GM19467 (cell line): Measurements from ENCODE around the gene ELF5.

ENCODE experiments used
- ATAC-seq: cut with Tn5 transposase; IDR thresholded peaks from one replicate; pipeline ENCODE4 v1.9.1; 2021; ENCODE audit warnings: mild to moderate bottlenecking, moderate library complexity; ENCODE audit not compliant: unreplicated experiment

The ELF5 gene

GRCh38 chr11:34523053-34523452 is 9.5 kb upstream of the ELF5 start:
- no peak for ATAC-seq

GRCh38 chr11:34522188-34522587 is 8.6 kb upstream of the ELF5 start:
- no peak for ATAC-seq

GRCh38 chr11:34521265-34521664 is 7.7 kb upstream of the ELF5 start:
- ATAC-seq = no peak

GRCh38 chr11:34519595-34520235 is 6.1 kb upstream of the ELF5 start:
- no peak for ATAC-seq

- no peak for ATAC-seq
Measured at GRCh38 chr11:34516247-34517040, 2.9 kb upstream of the ELF5 start.

GRCh38 chr11:34514597-34514996 is 1.0 kb upstream of the ELF5 start:
- no peak for ATAC-seq

- ATAC-seq = peak; percentile 86
Measured at GRCh38 chr11:34512840-34513681, 533 bp downstream of the ELF5 start.

GRCh38 chr11:34510673-34511072 is 2.9 kb downstream of the ELF5 start:
- ATAC-seq = no peak

- no peak for ATAC-seq
Measured at GRCh38 chr11:34510218-34510617, 3.4 kb downstream of the ELF5 start.

GRCh38 chr11:34509336-34509876 is 4.2 kb downstream of the ELF5 start:
- ATAC-seq = no peak

- no peak for ATAC-seq
Measured at GRCh38 chr11:34508524-34508923, 5.1 kb downstream of the ELF5 start.

- ATAC-seq = no peak
Measured at GRCh38 chr11:34507610-34508009, 6.0 kb downstream of the ELF5 start.

- ATAC-seq = no peak
Measured at GRCh38 chr11:34507156-34507555, 6.4 kb downstream of the ELF5 start.

- ATAC-seq = no peak
Measured at GRCh38 chr11:34505874-34506273, 7.7 kb downstream of the ELF5 start.

- no peak for ATAC-seq
Measured at GRCh38 chr11:34502949-34503348, 10.6 kb downstream of the ELF5 start.

- ATAC-seq = no peak
Measured at GRCh38 chr11:34501949-34502348, 11.6 kb downstream of the ELF5 start.

GRCh38 chr11:34501500-34501899 is 12.1 kb downstream of the ELF5 start:
- ATAC-seq = no peak

- ATAC-seq = no peak
Measured at GRCh38 chr11:34499719-34500500, 13.7 kb downstream of the ELF5 start.

- no peak for ATAC-seq
Measured at GRCh38 chr11:34495724-34496377, 17.7 kb downstream of the ELF5 start.

- ATAC-seq = no peak
Measured at GRCh38 chr11:34495239-34495723, 18.3 kb downstream of the ELF5 start.
